Hepatocyte (in vitro differentiated cells): Measurements from ENCODE around the gene WFDC1. TPM values are rescaled to one million over a fixed set of nuclear protein-coding genes. Genes with fewer than 3 reads are reported as not detected.

Source experiments
- DNase-seq: peaks from one replicate; pipeline ENCODE4 v3.0.0-alpha.2; 2016; ENCODE audit warnings: low spot score
- H2AFZ ChIP-seq: fragments of 200-600 bp; sonication (generic); 2 replicates; pipeline ENCODE4 v1.6.0; 2016; ENCODE audit warnings: antibody characterized with exemption, mild to moderate bottlenecking
- H3K27ac ChIP-seq: fragments of 200-600 bp; sonication (generic); 2 replicates; pipeline ENCODE4 v1.5.1; 2016; ENCODE audit warnings: mild to moderate bottlenecking
- H3K27me3 ChIP-seq: fragments of 200-600 bp; sonication (generic); 2 replicates; pipeline ENCODE4 v1.6.1; 2016
- H3K36me3 ChIP-seq: fragments of 200-600 bp; sonication (generic); replicated peaks from 2 replicates; pipeline ENCODE4 v1.5.1; 2016; ENCODE audit warnings: low read depth; ENCODE audit not compliant: insufficient read depth
- H3K4me1 ChIP-seq: fragments of 200-600 bp; sonication (generic); 2 replicates; pipeline ENCODE4 v1.5.1; 2016; ENCODE audit warnings: mild to moderate bottlenecking, moderate library complexity; ENCODE audit not compliant: insufficient read depth
- H3K4me2 ChIP-seq: fragments of 200-600 bp; sonication (generic); 2 replicates; pipeline ENCODE4 v1.6.0; 2016
- H3K4me3 ChIP-seq: fragments of 200-600 bp; sonication (generic); 2 replicates; pipeline ENCODE4 v1.5.1; 2016; ENCODE audit warnings: mild to moderate bottlenecking
- H3K79me2 ChIP-seq: fragments of 200-600 bp; sonication (generic); 2 replicates; pipeline ENCODE4 v1.6.0; 2017; ENCODE audit warnings: mild to moderate bottlenecking
- H3K9me2 ChIP-seq: fragments of 200-600 bp; sonication (generic); replicated peaks from 2 replicates; pipeline ENCODE4 v1.6.0; 2017; ENCODE audit warnings: mild to moderate bottlenecking; ENCODE audit not compliant: insufficient read depth
- H3K9me3 ChIP-seq: fragments of 200-600 bp; sonication (generic); 2 replicates; pipeline ENCODE4 v1.5.1; 2016; ENCODE audit warnings: low read depth, mild to moderate bottlenecking
- H4K20me1 ChIP-seq: fragments of 200-600 bp; sonication (generic); 2 replicates; pipeline ENCODE4 v1.6.0; 2016; ENCODE audit warnings: mild to moderate bottlenecking; ENCODE audit not compliant: insufficient read depth, poor library complexity, severe bottlenecking
- CTCF ChIP-seq: fragments of 200-600 bp; sonication (generic); IDR thresholded peaks from 2 replicates; pipeline ENCODE4 v1.5.1; 2016; ENCODE audit warnings: antibody characterized with exemption, mild to moderate bottlenecking; ENCODE audit not compliant: poor library complexity
- EZH2 ChIP-seq: fragments of 200-600 bp; sonication (generic); IDR thresholded peaks from 2 replicates; pipeline ENCODE4 v1.6.1; 2016; ENCODE audit warnings: antibody characterized with exemption, mild to moderate bottlenecking, borderline replicate concordance
- EZH2phosphoT487 ChIP-seq: fragments of 200-600 bp; sonication (generic); IDR thresholded peaks from one replicate; pipeline ENCODE4 v1.6.1; 2018; ENCODE audit warnings: antibody characterized with exemption, mild to moderate bottlenecking, low read depth, moderate library complexity; ENCODE audit not compliant: unreplicated experiment, severe bottlenecking
- WGBS: methylation state at CpG from one replicate; pipeline ENCODE4 v1.1.6; 2016; ENCODE audit warnings: low lambda C conversion rate; ENCODE audit errors: missing lambda C conversion rate; 5-methylcytosine and 5-hydroxymethylcytosine counted together
- polyA plus RNA-seq: library from polyadenylated mRNA; unstranded; fragments of >200 nt; fragmentation: Nextera tagmentation; extraction: Ambion mirVana; gene quantifications from 2 replicates; pipeline ENCODE4 v1.2.1, GENCODE V29; 2016
- total RNA-seq: library from RNA; depleted of rRNA; stranded (reverse); fragments of >200 nt; gene quantifications from 2 replicates; pipeline ENCODE4 v1.2.3, GENCODE V29; 2014

Gene WFDC1
- total and polyA plus RNA-seq, 2 experiments from 2014 or later = 12.9 to 16.9 TPM

DNA sequence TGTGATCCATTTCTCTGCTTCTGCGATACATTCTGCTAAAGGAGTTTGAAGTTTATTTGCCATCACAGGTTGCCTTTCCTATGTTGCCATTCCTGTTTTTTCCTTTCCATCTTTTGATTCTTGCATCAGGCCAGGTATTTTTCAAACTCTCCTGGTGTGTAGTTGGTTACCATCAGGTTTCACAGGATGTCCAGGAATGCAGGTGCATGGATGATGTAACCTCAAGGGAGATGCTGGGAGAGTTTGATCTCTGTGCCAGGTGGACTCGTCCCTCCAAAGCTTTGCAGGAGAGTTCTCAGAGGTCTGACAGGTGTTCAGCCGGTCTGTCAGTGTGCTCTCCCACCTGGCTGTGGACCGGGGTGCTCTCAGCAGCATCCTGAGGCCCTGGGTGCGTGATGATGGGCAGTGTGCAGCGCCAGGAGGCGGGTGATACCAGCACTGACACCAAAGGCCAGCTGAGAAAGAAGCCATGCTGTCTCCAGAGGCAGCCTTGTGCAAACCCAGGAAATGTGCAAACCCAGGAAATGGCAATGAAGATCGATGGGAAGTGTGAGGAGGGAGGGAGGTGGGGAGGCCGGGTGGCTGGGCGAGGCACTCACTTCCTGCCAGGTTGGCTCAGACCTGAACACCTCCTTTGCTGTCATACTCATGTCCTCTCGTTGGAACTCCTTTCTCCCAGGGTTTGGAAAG is 75.4 kb downstream of the WFDC1 start:
- Histone ChIP-seq H3K4me1 (peaks cover 4% of the 10 kb centered on the region), H2AFZ (no peak overlapping the region), H3K79me2 (no peaks in the 10 kb centered on the region), H3K4me2 (peak overlapping the region; percentile 20), H4K20me1 (no peaks in the 10 kb centered on the region), H3K4me3 (no peak overlapping the region), H3K9me2 (no peaks in the 10 kb centered on the region), H3K27ac (peak overlapping the region; percentile 65), H3K9me3 (no peaks in the 10 kb centered on the region), H3K27me3 (peaks cover 32% of the 10 kb centered on the region), H3K36me3 (no peaks in the 10 kb centered on the region)
- 66% methylated on average over 11 of the region's 11 CpGs for WGBS
- TF ChIP-seq EZH2 = no peak
- no peak for TF ChIP-seq CTCF
- TF ChIP-seq EZH2phosphoT487 = no peak
- no peak for DNase-seq

DNA sequence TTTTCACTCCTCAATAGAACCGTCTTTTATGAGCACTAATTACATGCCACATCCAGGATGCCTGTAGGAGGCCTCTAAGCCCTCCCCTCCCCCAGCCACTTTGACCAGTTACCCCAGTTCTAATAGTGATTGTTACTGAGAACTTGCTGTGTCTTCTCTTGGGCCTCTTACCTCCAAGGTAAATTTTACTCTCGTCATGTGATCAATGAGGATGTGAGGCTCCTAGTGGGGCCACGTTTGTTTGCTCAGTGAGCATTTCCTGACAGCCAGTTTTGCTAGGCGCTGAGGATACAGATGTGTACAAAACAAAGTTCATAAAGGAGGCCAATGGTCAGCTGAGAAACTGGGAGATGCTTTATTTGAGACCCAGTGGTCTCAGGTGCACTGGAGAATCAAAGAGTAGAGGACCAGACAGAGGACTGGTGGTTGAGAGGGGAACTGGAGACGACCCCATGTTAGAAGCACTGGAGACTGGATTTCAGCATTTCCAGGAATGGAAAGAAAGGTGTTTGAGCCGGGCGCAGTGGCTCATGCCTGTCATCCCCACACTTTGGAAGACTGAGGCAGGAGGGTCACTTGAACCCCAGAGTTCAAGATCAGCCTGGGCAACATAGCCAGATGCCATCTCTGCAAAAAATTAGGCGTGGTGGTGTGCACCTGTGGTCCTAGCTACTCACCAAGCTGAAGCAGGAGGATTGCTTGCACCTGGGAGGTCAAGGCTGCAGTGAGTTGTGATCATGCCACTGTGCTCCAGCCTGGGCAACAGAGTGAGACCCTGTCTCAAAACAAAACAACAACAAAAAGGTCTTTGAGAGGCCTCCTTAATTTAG is 76.3 kb downstream of the WFDC1 start:
- Histone ChIP-seq H3K36me3 (no peaks in the 10 kb centered on the region), H3K27me3 (peaks cover 32% of the 10 kb centered on the region), H3K4me1 (peaks cover 4% of the 10 kb centered on the region), H3K9me3 (no peaks in the 10 kb centered on the region), H3K4me2 (peak overlapping the region; percentile 20), H3K79me2 (no peaks in the 10 kb centered on the region), H4K20me1 (no peaks in the 10 kb centered on the region), H3K4me3 (no peak overlapping the region), H3K27ac (peak overlapping the region; percentile 65), H2AFZ (no peak overlapping the region), H3K9me2 (no peaks in the 10 kb centered on the region)
- TF ChIP-seq CTCF (no peak), EZH2 (no peak), EZH2phosphoT487 (no peak)
- WGBS = 65% methylated on average over 8 of the region's 8 CpGs
- DNase-seq = peak; percentile 51

DNA sequence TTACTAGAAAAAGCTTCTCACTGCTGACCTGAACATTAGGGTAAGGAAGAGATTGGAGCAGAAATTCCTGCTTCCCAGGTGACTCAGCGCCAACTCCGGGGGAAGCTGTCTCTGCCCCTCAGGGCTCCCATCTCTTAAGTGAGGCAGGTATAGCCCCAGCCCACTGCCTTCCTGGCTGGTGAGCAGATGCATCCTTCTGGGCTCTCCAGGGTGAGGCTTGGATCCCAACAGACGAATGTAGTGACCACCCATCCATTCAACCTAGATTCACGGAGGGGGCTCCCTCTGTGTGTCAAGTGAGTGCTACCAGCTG is 76.8 kb downstream of the WFDC1 start:
- 83% methylated on average over 4 of the region's 4 CpGs for WGBS
- Histone ChIP-seq H3K27ac (no peak overlapping the region), H3K4me2 (no peak overlapping the region), H3K27me3 (peaks cover 29% of the 10 kb centered on the region), H3K79me2 (no peaks in the 10 kb centered on the region), H3K9me2 (no peaks in the 10 kb centered on the region), H3K9me3 (no peaks in the 10 kb centered on the region), H3K4me1 (peaks cover 4% of the 10 kb centered on the region), H4K20me1 (no peaks in the 10 kb centered on the region), H3K36me3 (no peaks in the 10 kb centered on the region), H2AFZ (no peak overlapping the region), H3K4me3 (no peak overlapping the region)
- no peak for DNase-seq
- TF ChIP-seq EZH2phosphoT487 = no peak
- TF ChIP-seq EZH2 = no peak
- TF ChIP-seq CTCF = no peak
